Breast epithelium (tissue), 3 donors: Measurements from ENCODE around the gene OTUD5.

Experiments used
- CTCF ChIP-seq, 3 donors: fragments of 450-650 bp; IDR thresholded peaks; one replicate each; pipeline ENCODE4 v1.5.1; 2016 to 2017; ENCODE audit warnings: antibody characterized with exemption in 3 of 3, mild to moderate bottlenecking in 3 of 3, moderate library complexity in 3 of 3
- POLR2AphosphoS5 ChIP-seq, 3 donors: sonication (generic); formaldehyde crosslinking; IDR thresholded peaks; one replicate each; pipeline ENCODE4 v1.6.1; 2017; ENCODE audit warnings: antibody characterized with exemption in 3 of 3

- TF ChIP-seq CTCF (IDR thresholded peaks at IDR 0.05) (no peak), POLR2AphosphoS5 (IDR thresholded peaks at IDR 0.05) (no peak)
Measured at GRCh38 chrX:48909703-48910294, 47.6 kb downstream of the OTUD5 start.
